OCI-LY1 (cell line): Measurements from ENCODE around the gene UBAC1.

Experiments used
- CTCF ChIP-seq: fragments of 200-600 bp; sonication (generic), shearing (Covaris generic); IDR thresholded peaks from 2 replicates; pipeline ENCODE4 v1.5.1; 2017; ENCODE audit warnings: mild to moderate bottlenecking, antibody characterized with exemption, low read length, moderate library complexity, mixed read lengths
- EZH2 ChIP-seq: fragments of 200-600 bp; sonication (generic), shearing (Covaris generic); IDR thresholded peaks from 2 replicates; pipeline ENCODE4 v1.8.0; 2017; ENCODE audit warnings: borderline replicate concordance, mixed run types, mild to moderate bottlenecking, antibody characterized with exemption, low read length, moderate library complexity, mixed read lengths

GRCh38 chr9:135907006-135907430, 54.2 kb downstream of the UBAC1 start:
- no peak for TF ChIP-seq CTCF
- TF ChIP-seq EZH2, result no peak
